HepG2 (cell line): ENCODE measurements around the gene SIGLEC15. TPM values are rescaled to one million over a fixed set of nuclear protein-coding genes. Genes with fewer than 3 reads are reported as not detected.

Experiments
- ATAC-seq: fragments of 200-7000 bp; cut with Tn5 transposase; 3 replicates; pipeline ENCODE4 v1.9.1; 2020; ENCODE audit warnings: mild to moderate bottlenecking, moderate library complexity
- BruUV-seq: library from RNA; stranded (reverse); fragments of 400-500 nt; replicated peaks from 2 replicates; lab custom pipeline; 2021; lab: Mats Ljungman, UMichigan
- CTCF ChIA-PET: fragments of 300-600 bp; formaldehyde crosslinking; extraction: SDS; loops from one replicate; lab custom pipeline; 2021; ENCODE audit warnings: low total read pairs, inconsistent platforms, low intra/inter-chr PET ratio; lab: Yijun Ruan, JAX
- POLR2A ChIA-PET: fragments of 350-600 bp; sonication (Branson Sonifier 250); formaldehyde crosslinking; loops from one replicate; lab custom pipeline; 2020; ENCODE audit warnings: antibody characterized with exemption, inconsistent platforms; lab: Yijun Ruan, JAX
- DNase-seq: peaks from one replicate; pipeline ENCODE4 v3.0.0-alpha.2; 2015; ENCODE audit warnings: low spot score
- FAIRE-seq: peaks from 3 replicates; lab custom pipeline; 2011; peaks lifted over from hg19 to GRCh38; lab: Jason Lieb, UNC
- H2AFZ ChIP-seq: one replicate; pipeline ENCODE4 v1.6.1; 2011; ENCODE audit warnings: low read length, inconsistent platforms
- H3K27ac ChIP-seq: fragments of 300-600 bp; 3 replicates; pipeline ENCODE4 v1.8.0; 2011; ENCODE audit warnings: mixed run types, mild to moderate bottlenecking, mixed read lengths, low read length, inconsistent platforms; ENCODE audit not compliant: insufficient read depth; ENCODE audit errors: extremely low read length
- H3K27me3 ChIP-seq, 2 experiments: fragments of 200-600 bp in 1 of 2; 2 replicates in 1 of 2; 3 replicates in 1 of 2; pipeline versions ENCODE4 v1.6.0 to v1.8.0; 2011; ENCODE audit warnings: low read length in 2 of 2, mild to moderate bottlenecking in 2 of 2, moderate library complexity in 2 of 2, inconsistent platforms in 1 of 2; ENCODE audit not compliant: insufficient read depth in 2 of 2, control insufficient read depth in 1 of 2
- H3K36me3 ChIP-seq, 2 experiments: fragments of 200-600 bp in 1 of 2; replicated peaks in 1 of 2; 2 replicates in 1 of 2; 3 replicates in 1 of 2; pipeline versions ENCODE4 v1.5.1 to v1.8.0; 2011; ENCODE audit warnings: low read length in 2 of 2, inconsistent platforms in 1 of 2; ENCODE audit not compliant: insufficient read depth in 2 of 2, control insufficient read depth in 1 of 2
- H3K4me1 ChIP-seq: 2 replicates; pipeline ENCODE4 v1.5.1; 2012; ENCODE audit warnings: low read length, inconsistent platforms; ENCODE audit not compliant: insufficient read depth
- H3K4me2 ChIP-seq: 2 replicates; pipeline ENCODE4 v1.6.0; 2011; ENCODE audit warnings: low read depth, low read length, inconsistent platforms
- H3K4me3 ChIP-seq, 3 experiments: fragments of 200-600 bp in 1 of 3; sonication (generic), shearing (Covaris generic) in 1 of 3; replicated peaks in 1 of 3; 2 replicates each; pipeline ENCODE4 v1.5.1; 2011 to 2016; ENCODE audit warnings: low read length in 3 of 3, inconsistent platforms in 2 of 3, low read depth in 2 of 3, mild to moderate bottlenecking in 2 of 3, control low read depth in 1 of 3, mixed read lengths in 1 of 3; ENCODE audit not compliant: insufficient read depth in 1 of 3
- H3K79me2 ChIP-seq: one replicate; pipeline ENCODE4 v1.6.1; 2011; ENCODE audit warnings: low read length, inconsistent platforms; ENCODE audit not compliant: insufficient read depth
- H3K9ac ChIP-seq: 2 replicates; pipeline ENCODE4 v1.6.0; 2011; ENCODE audit warnings: mild to moderate bottlenecking, low read depth, low read length, inconsistent platforms; ENCODE audit not compliant: insufficient read depth
- H3K9me3 ChIP-seq: 2 replicates; pipeline ENCODE4 v1.5.1; 2012; ENCODE audit warnings: mild to moderate bottlenecking, low read length
- H4K20me1 ChIP-seq: 2 replicates; pipeline ENCODE4 v1.6.0; 2011; ENCODE audit warnings: inconsistent platforms, mild to moderate bottlenecking, low read length, moderate library complexity; ENCODE audit not compliant: insufficient read depth
- CEBPB ChIP-seq: IDR thresholded peaks from 2 replicates; pipeline ENCODE4 v1.6.1; 2011; ENCODE audit warnings: low read depth, low read length, improper control_type of control experiment, borderline replicate concordance
- KLF12 ChIP-seq: sonication (generic); formaldehyde crosslinking; IDR thresholded peaks from 2 replicates; pipeline ENCODE4 v1.4.0; 2020; ENCODE audit warnings: missing genetic modification reagents, borderline replicate concordance
- NFATC3 ChIP-seq: sonication (generic); formaldehyde crosslinking; IDR thresholded peaks from 2 replicates; pipeline ENCODE4 v1.5.1; 2020; ENCODE audit warnings: mild to moderate bottlenecking, missing genetic modification reagents
- NFIB ChIP-seq: sonication (generic); formaldehyde crosslinking; IDR thresholded peaks from 2 replicates; pipeline ENCODE4 v1.9.0; 2021; ENCODE audit warnings: missing genetic modification reagents, mild to moderate bottlenecking, borderline replicate concordance
- TBP ChIP-seq: sonication (generic); formaldehyde crosslinking; IDR thresholded peaks from 2 replicates; pipeline ENCODE4 v1.5.0; 2020; ENCODE audit warnings: missing genetic modification reagents
- ZNF570 ChIP-seq: sonication (generic); formaldehyde crosslinking; IDR thresholded peaks from 2 replicates; pipeline ENCODE4 v1.4.0; 2020; ENCODE audit warnings: mild to moderate bottlenecking, missing genetic modification reagents, borderline replicate concordance
- ZNF616 ChIP-seq: sonication (generic); formaldehyde crosslinking; IDR thresholded peaks from 2 replicates; pipeline ENCODE4 v1.5.0; 2020; ENCODE audit warnings: low read depth, mild to moderate bottlenecking, missing genetic modification reagents
- ZNF749 ChIP-seq: sonication (generic); formaldehyde crosslinking; IDR thresholded peaks from 2 replicates; pipeline ENCODE4 v1.8.0; 2022; ENCODE audit warnings: mild to moderate bottlenecking, missing genetic modification reagents, moderate library complexity, borderline replicate concordance
- ZNF879 ChIP-seq: sonication (generic); formaldehyde crosslinking; IDR thresholded peaks from 2 replicates; pipeline ENCODE4 v1.8.1; 2023; ENCODE audit warnings: missing genetic modification reagents
- WGBS: methylation state at CpG from one replicate; pipeline ENCODE4 v1.1.6; 2017; ENCODE audit warnings: low lambda C conversion rate; 5-methylcytosine and 5-hydroxymethylcytosine counted together
- in situ Hi-C: cut with HindIII; loops from 2 replicates; pipeline ENCODE4 v1.10.0; 2017; ENCODE audit warnings: low pct_unique_long_range_greater_than_20kb; ENCODE audit not compliant: extremely low pct_ligation_motif_present
- intact Hi-C: fragments of 100-400 bp; cut with micrococcal nuclease; formaldehyde crosslinking; loops from one replicate; pipeline ENCODE4 v1.10.0; 2022; ENCODE audit not compliant: unreplicated experiment
- polyA plus RNA-seq, 8 experiments: library from polyadenylated mRNA; depleted of rRNA in 3 of 8; stranded (reverse) in 7 of 8; unstranded in 1 of 8; fragments of >200 nt; fragmentation: Illumina TruSeq in 4 of 8; extraction: Trizol in 4 of 8; gene quantifications; 2 replicates each; pipeline versions ENCODE4 v1.2.1 to v1.2.3, GENCODE V29; 2011 to 2016; ENCODE audit warnings: low read depth in 4 of 8, missing spikeins in 1 of 8, mixed read lengths in 1 of 8; ENCODE audit not compliant: insufficient read depth in 1 of 8
- total RNA-seq, 5 experiments: library from RNA; depleted of rRNA; stranded (reverse); fragments of >200 nt; fragmentation: Illumina TruSeq; extraction: Trizol; gene quantifications; 2 replicates each; pipeline ENCODE4 v1.2.3, GENCODE V29; 2016; ENCODE audit warnings: low read depth in 1 of 5
- TF ChIP-seq, protein P1 (sequence below): sonication (generic); formaldehyde crosslinking; IDR thresholded peaks from 2 replicates; pipeline ENCODE4 v1.5.1; 2020; ENCODE audit warnings: missing genetic modification reagents, mild to moderate bottlenecking, borderline replicate concordance
- TF ChIP-seq, protein P2 (sequence below): sonication (generic); formaldehyde crosslinking; IDR thresholded peaks from 2 replicates; pipeline ENCODE4 v1.4.0; 2020; ENCODE audit warnings: missing genetic modification reagents
- TF ChIP-seq, protein P3 (sequence below): sonication (generic); formaldehyde crosslinking; IDR thresholded peaks from 2 replicates; pipeline ENCODE4 v1.5.1; 2020; ENCODE audit warnings: missing genetic modification reagents, mild to moderate bottlenecking, borderline replicate concordance

The SIGLEC15 gene
- total and polyA plus RNA-seq, 2 of the 13 experiments (the other 11 are each of a cell fraction or from before 2014, with no cell fraction given) = not detected

DNA sequence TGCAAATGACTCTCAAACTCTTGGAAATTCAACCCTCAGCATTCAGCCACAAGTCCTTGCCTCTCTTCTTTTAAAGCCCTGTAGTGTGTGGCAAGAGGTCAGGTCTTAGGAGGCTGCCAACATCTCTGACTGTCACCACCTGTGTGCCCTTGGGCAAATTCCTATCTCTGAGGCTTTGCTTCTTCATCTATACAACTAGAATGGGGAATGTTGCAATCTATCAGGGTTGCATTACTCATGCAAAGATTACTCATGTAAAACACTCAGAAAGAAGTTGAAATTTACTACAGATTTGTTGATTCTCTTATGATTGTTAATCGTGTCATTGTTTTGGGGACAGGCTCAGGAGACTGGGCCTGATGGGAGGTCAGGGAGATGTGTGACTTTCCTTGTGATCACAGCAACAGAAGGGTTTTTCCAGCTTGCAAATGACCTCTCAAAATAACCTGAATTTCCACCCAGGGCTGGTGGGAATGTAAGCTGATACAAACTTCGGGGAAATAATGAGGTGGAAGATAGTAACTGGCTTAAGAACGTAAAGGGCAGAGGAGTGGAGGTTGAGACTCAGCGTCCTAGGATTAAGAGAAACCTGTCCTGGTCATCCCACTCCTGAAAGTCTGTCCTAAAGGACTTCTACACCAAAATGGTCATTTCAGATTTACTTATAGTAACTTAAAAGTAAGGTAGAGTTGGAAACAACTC, 32.1 kb upstream of the SIGLEC15 start:
- FAIRE-seq (no peak), ATAC-seq (no peak), DNase-seq (no peak)
- no peaks in the 10 kb centered on the region for H3K36me3 ChIP-seq
- no peaks in the 10 kb centered on the region for H3K9me3 ChIP-seq
- no peaks in the 10 kb centered on the region for H3K27me3 ChIP-seq
- no peak overlapping the region for H3K4me2 ChIP-seq
- no peaks in the 10 kb centered on the region for H3K4me1 ChIP-seq
- WGBS = 0% methylated on average over 4 of the region's 4 CpGs
- in situ Hi-C loops = no loop called here
- H2AFZ ChIP-seq = no peak overlapping the region
- TF ChIP-seq TBP (no peak), CEBPB (peak; percentile 48; the same call in 1 of the 2 replicates)
- no peak overlapping the region for H3K4me3 ChIP-seq
- ChIA-PET POLR2A (no interaction called here), CTCF (no interaction called here)
- no TSS peak for BruUV-seq
- intact Hi-C loops = no loop called here
- H3K79me2 ChIP-seq = no peaks in the 10 kb centered on the region
- no peak overlapping the region for H3K9ac ChIP-seq
- no peaks in the 10 kb centered on the region for H4K20me1 ChIP-seq
- no peak overlapping the region for H3K27ac ChIP-seq

DNA sequence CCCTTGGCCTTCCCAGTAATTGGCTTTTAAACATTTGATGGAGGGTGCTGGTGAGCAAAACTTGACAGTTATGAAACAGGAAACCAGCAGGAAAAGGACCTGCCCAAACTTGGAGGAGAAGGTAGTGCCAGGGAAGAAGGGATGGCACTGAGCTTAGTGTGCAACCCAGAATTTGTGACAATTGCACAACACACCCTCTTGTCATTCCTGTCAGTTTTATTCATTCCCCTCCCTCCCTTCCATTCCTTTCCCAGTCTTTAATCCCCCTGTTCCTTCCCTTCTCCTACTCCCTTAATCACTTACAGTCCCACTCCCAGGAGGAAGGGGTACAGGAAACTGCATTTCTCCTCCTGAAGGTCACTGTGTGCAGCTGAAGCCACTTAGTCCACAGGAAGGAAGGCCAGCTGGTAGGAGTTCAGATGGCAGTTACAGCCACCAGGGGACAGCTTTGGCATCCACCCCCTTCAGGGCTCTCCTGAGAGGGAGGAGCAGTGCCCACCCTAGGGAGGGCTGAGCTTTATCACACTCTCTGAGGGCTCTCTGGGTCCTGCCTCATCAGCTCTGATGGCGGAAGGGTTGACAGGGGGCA, 24.0 kb upstream of the SIGLEC15 start:
- 100% methylated on average over 1 of the region's 1 CpG for WGBS
- no peaks in the 10 kb centered on the region for H3K79me2 ChIP-seq
- no peak overlapping the region for H2AFZ ChIP-seq
- DNase-seq (no peak), ATAC-seq (no peak), FAIRE-seq (no peak)
- no peaks in the 10 kb centered on the region for H3K36me3 ChIP-seq
- no peak overlapping the region for H3K27ac ChIP-seq
- ChIA-PET POLR2A (no interaction called here), CTCF (no interaction called here)
- no TSS peak for BruUV-seq
- no peak overlapping the region for H3K9ac ChIP-seq
- H4K20me1 ChIP-seq = no peaks in the 10 kb centered on the region
- no peak overlapping the region for H3K4me2 ChIP-seq
- no peaks in the 10 kb centered on the region for H3K9me3 ChIP-seq
- H3K4me1 ChIP-seq = no peaks in the 10 kb centered on the region
- H3K27me3 ChIP-seq = no peaks in the 10 kb centered on the region
- in situ Hi-C loops (no loop called here), intact Hi-C loops (no loop called here)
- H3K4me3 ChIP-seq = no peak overlapping the region
- no peak for TF ChIP-seq ZNF616
- no peak for TF ChIP-seq NFIB (CRISPR knock-in tag)
- TF ChIP-seq, protein P1, sequence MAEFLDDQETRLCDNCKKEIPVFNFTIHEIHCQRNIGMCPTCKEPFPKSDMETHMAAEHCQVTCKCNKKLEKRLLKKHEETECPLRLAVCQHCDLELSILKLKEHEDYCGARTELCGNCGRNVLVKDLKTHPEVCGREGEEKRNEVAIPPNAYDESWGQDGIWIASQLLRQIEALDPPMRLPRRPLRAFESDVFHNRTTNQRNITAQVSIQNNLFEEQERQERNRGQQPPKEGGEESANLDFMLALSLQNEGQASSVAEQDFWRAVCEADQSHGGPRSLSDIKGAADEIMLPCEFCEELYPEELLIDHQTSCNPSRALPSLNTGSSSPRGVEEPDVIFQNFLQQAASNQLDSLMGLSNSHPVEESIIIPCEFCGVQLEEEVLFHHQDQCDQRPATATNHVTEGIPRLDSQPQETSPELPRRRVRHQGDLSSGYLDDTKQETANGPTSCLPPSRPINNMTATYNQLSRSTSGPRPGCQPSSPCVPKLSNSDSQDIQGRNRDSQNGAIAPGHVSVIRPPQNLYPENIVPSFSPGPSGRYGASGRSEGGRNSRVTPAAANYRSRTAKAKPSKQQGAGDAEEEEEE (CRISPR knock-in tag) = no peak
- TF ChIP-seq, protein P2, sequence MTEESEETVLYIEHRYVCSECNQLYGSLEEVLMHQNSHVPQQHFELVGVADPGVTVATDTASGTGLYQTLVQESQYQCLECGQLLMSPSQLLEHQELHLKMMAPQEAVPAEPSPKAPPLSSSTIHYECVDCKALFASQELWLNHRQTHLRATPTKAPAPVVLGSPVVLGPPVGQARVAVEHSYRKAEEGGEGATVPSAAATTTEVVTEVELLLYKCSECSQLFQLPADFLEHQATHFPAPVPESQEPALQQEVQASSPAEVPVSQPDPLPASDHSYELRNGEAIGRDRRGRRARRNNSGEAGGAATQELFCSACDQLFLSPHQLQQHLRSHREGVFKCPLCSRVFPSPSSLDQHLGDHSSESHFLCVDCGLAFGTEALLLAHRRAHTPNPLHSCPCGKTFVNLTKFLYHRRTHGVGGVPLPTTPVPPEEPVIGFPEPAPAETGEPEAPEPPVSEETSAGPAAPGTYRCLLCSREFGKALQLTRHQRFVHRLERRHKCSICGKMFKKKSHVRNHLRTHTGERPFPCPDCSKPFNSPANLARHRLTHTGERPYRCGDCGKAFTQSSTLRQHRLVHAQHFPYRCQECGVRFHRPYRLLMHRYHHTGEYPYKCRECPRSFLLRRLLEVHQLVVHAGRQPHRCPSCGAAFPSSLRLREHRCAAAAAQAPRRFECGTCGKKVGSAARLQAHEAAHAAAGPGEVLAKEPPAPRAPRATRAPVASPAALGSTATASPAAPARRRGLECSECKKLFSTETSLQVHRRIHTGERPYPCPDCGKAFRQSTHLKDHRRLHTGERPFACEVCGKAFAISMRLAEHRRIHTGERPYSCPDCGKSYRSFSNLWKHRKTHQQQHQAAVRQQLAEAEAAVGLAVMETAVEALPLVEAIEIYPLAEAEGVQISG = no peak
- no peak for TF ChIP-seq ZNF749
- TF ChIP-seq, protein P3, sequence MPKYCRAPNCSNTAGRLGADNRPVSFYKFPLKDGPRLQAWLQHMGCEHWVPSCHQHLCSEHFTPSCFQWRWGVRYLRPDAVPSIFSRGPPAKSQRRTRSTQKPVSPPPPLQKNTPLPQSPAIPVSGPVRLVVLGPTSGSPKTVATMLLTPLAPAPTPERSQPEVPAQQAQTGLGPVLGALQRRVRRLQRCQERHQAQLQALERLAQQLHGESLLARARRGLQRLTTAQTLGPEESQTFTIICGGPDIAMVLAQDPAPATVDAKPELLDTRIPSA (CRISPR knock-in tag) = no peak
- no peak for TF ChIP-seq ZNF570
- TF ChIP-seq KLF12 (CRISPR knock-in tag) = no peak
- TF ChIP-seq ZNF879 (CRISPR knock-in tag) = no peak
- no peak for TF ChIP-seq NFATC3 (CRISPR knock-in tag)
